K562 (cell line): ENCODE results near the gene TRIM2. TPM values are rescaled to one million over a fixed set of nuclear protein-coding genes. Genes with fewer than 3 reads are reported as not detected.

Source experiments
- ATAC-seq: fragments of 200-7000 bp; cut with Tn5 transposase; 3 replicates; pipeline ENCODE4 v1.9.1; 2020; ENCODE audit warnings: moderate library complexity
- BruUV-seq: library from RNA; stranded (reverse); fragments of 400-500 nt; replicated peaks from 2 replicates; lab custom pipeline; 2021; lab: Mats Ljungman, UMichigan
- CTCF ChIA-PET: fragments of 300-600 bp; formaldehyde crosslinking; extraction: SDS; loops from one replicate; lab custom pipeline; 2021; ENCODE audit warnings: low intra/inter-chr PET ratio; lab: Yijun Ruan, JAX
- POLR2A ChIA-PET: fragments of 300-600, 350-650 bp; sonication (Branson Sonifier 250); formaldehyde crosslinking; extraction: SDS; loops from one replicate; lab custom pipeline; 2021; ENCODE audit warnings: antibody characterized with exemption, inconsistent platforms; lab: Yijun Ruan, JAX
- DNase-seq, 4 experiments: peaks; one replicate each; pipeline versions ENCODE4 v3.0.0 to v3.0.0-alpha.2; 2011 to 2018; ENCODE audit warnings: low spot score in 3 of 4, mixed read lengths in 3 of 4; ENCODE audit errors: extremely low read depth in 1 of 4
- FAIRE-seq: peaks from 2 replicates; lab custom pipeline; 2011; peaks lifted over from hg19 to GRCh38; lab: Jason Lieb, UNC
- H2AFZ ChIP-seq: 2 replicates; pipeline ENCODE4 v1.6.0; 2011; ENCODE audit warnings: low read depth, low read length, control low read depth, inconsistent platforms
- H3K27ac ChIP-seq: fragments of 200-600 bp; 3 replicates; pipeline ENCODE4 v1.8.0; 2011; ENCODE audit warnings: low read depth, mild to moderate bottlenecking, control low read depth, inconsistent platforms, low read length, moderate library complexity, mixed read lengths; ENCODE audit errors: extremely low read depth
- H3K27me3 ChIP-seq, 2 experiments: fragments of 300-600 bp in 1 of 2; 2 replicates in 1 of 2; 3 replicates in 1 of 2; pipeline versions ENCODE4 v1.6.0 to v1.8.0; 2011; ENCODE audit warnings: inconsistent platforms in 2 of 2, low read length in 2 of 2, mild to moderate bottlenecking in 1 of 2, mixed read lengths in 1 of 2, moderate library complexity in 1 of 2; ENCODE audit not compliant: control insufficient read depth in 2 of 2, insufficient read depth in 2 of 2
- H3K36me3 ChIP-seq: fragments of 300-600 bp; 3 replicates; pipeline ENCODE4 v1.8.0; 2011; ENCODE audit warnings: mild to moderate bottlenecking, low read length, inconsistent platforms; ENCODE audit not compliant: control insufficient read depth, insufficient read depth
- H3K4me1 ChIP-seq, 2 experiments: fragments of 200-600 bp in 1 of 2; replicated peaks in 1 of 2; 2 replicates in 1 of 2; 3 replicates in 1 of 2; pipeline versions ENCODE4 v1.5.1 to v1.8.0; 2011; ENCODE audit warnings: inconsistent platforms in 2 of 2, low read length in 2 of 2, mild to moderate bottlenecking in 1 of 2, mixed read lengths in 1 of 2, moderate library complexity in 1 of 2; ENCODE audit not compliant: control insufficient read depth in 2 of 2, insufficient read depth in 2 of 2
- H3K4me2 ChIP-seq: 2 replicates; pipeline ENCODE4 v1.6.1; 2011; ENCODE audit warnings: low read length, control low read depth, inconsistent platforms, mixed read lengths; ENCODE audit not compliant: insufficient read depth
- H3K4me3 ChIP-seq: fragments of 200-600 bp; sonication (generic), shearing (Covaris generic); 2 replicates; pipeline ENCODE4 v1.5.1; 2016; ENCODE audit warnings: control low read depth, inconsistent platforms
- H3K79me2 ChIP-seq: fragments of 200-600 bp; 3 replicates; pipeline ENCODE4 v1.8.0; 2011; ENCODE audit warnings: low read length, inconsistent platforms; ENCODE audit not compliant: control insufficient read depth, insufficient read depth
- H3K9ac ChIP-seq, 2 experiments: 2 replicates each; pipeline versions ENCODE4 v1.6.0 to v1.6.1; 2011; ENCODE audit warnings: low read depth in 2 of 2, low read length in 2 of 2, control low read depth in 1 of 2, inconsistent platforms in 1 of 2, mild to moderate bottlenecking in 1 of 2, mixed read lengths in 1 of 2; ENCODE audit not compliant: insufficient read depth in 1 of 2
- H3K9me1 ChIP-seq: one replicate; pipeline ENCODE4 v1.6.0; 2011; ENCODE audit warnings: inconsistent platforms, mild to moderate bottlenecking, low read length, moderate library complexity; ENCODE audit not compliant: control insufficient read depth, insufficient read depth
- H3K9me3 ChIP-seq: replicated peaks from 2 replicates; pipeline ENCODE4 v1.5.1; 2011; ENCODE audit warnings: low read depth, low read length, inconsistent platforms; ENCODE audit not compliant: control insufficient read depth, insufficient read depth
- H4K20me1 ChIP-seq: replicated peaks from 2 replicates; pipeline ENCODE4 v1.6.1; 2011; ENCODE audit warnings: low read length, inconsistent platforms, mixed read lengths; ENCODE audit not compliant: control insufficient read depth, insufficient read depth
- PRMT5 ChIP-seq: sonication (generic); formaldehyde crosslinking; IDR thresholded peaks from 2 replicates; pipeline ENCODE4 v1.5.0; 2020; ENCODE audit warnings: missing genetic modification reagents
- ZFP36 ChIP-seq: fragments of 150-350 bp; IDR thresholded peaks from 2 replicates; pipeline ENCODE4 v1.6.1; 2018; ENCODE audit warnings: low read length, low read depth; ENCODE audit not compliant: partially characterized antibody
- ZNF785 ChIP-seq: fragments of 250-450 bp; sonication (Bioruptor Pico); IDR thresholded peaks from 2 replicates; pipeline ENCODE4 v1.4.0; 2020; ENCODE audit warnings: mild to moderate bottlenecking
- WGBS: fragments of 100-300 bp; shearing (Covaris generic); methylation state at CpG from one replicate; pipeline ENCODE4 v1.1.6; 2016; ENCODE audit warnings: low coverage, mixed read lengths; ENCODE audit not compliant: insufficient coverage; ENCODE audit errors: missing lambda C conversion rate; 5-methylcytosine and 5-hydroxymethylcytosine counted together
- in situ Hi-C: fragments of 300-500 bp; cut with MboI; formaldehyde crosslinking; loops from 4 replicates; pipeline ENCODE4 v1.15.0; 2018; ENCODE audit warnings: inconsistent platforms, mixed read lengths
- intact Hi-C: fragments of 100-400 bp; cut with micrococcal nuclease; formaldehyde crosslinking; loops from 2 replicates; pipeline ENCODE4 v1.14.2; 2022
- polyA plus RNA-seq, 8 experiments: library from polyadenylated mRNA; depleted of rRNA in 4 of 8; stranded (reverse) in 5 of 8; unstranded in 3 of 8; fragments of >200 nt; fragmentation: Nextera tagmentation in 2 of 8; fragmentation: Illumina TruSeq in 1 of 8; extraction: Ambion mirVana in 2 of 8; extraction: Trizol in 1 of 8; gene quantifications; 2 replicates each; pipeline versions ENCODE4 v1.2.1 to v1.2.3, GENCODE V29; 2011 to 2014; ENCODE audit warnings: inconsistent platforms in 1 of 8, missing spikeins in 1 of 8
- total RNA-seq, 7 experiments: library from RNA; depleted of rRNA in 6 of 7; stranded (reverse); fragments of >200 nt in 6 of 7; fragmentation: Illumina TruSeq in 2 of 7; extraction: Trizol in 2 of 7; gene quantifications; 2 replicates each; pipeline versions ENCODE4 v1.2.1 to v1.2.3, GENCODE V29; 2011 to 2021; ENCODE audit warnings: low replicate concordance in 1 of 7
- TF ChIP-seq, protein P1 (sequence below): fragments of 450-650 bp; formaldehyde crosslinking; IDR thresholded peaks from 2 replicates; pipeline ENCODE4 v1.4.0; 2020; ENCODE audit warnings: mild to moderate bottlenecking, moderate library complexity
- TF ChIP-seq, protein P2 (sequence below): fragments of 250-450 bp; sonication (Bioruptor Pico); IDR thresholded peaks from 2 replicates; pipeline ENCODE4 v1.4.0; 2020; ENCODE audit warnings: mild to moderate bottlenecking, moderate library complexity, borderline replicate concordance
- TF ChIP-seq, protein P3 (sequence below), 3 experiments: fragments of 200-800 bp in 1 of 3; sonication (Bioruptor generic) in 1 of 3; sonication (generic) in 1 of 3; formaldehyde crosslinking in 1 of 3; IDR thresholded peaks; 2 replicates each; pipeline versions ENCODE4 v1.6.1 to v1.8.0; 2016 to 2022; ENCODE audit warnings: mild to moderate bottlenecking in 2 of 3, missing compliant biosample characterization in 2 of 3, missing genetic modification characterization in 2 of 3, missing genetic modification reagents in 1 of 3
- TF ChIP-seq, protein P4 (sequence below), 2 experiments: fragments of 450-650 bp; IDR thresholded peaks; 2 replicates each; pipeline ENCODE4 v1.6.1; 2016

Gene TRIM2
- total and polyA plus RNA-seq, 9 of the 15 experiments (the other 6 are each of a cell fraction or from before 2014, with no cell fraction given): 0.01 to 0.41 (median 0.13) TPM; not detected in 1

DNA sequence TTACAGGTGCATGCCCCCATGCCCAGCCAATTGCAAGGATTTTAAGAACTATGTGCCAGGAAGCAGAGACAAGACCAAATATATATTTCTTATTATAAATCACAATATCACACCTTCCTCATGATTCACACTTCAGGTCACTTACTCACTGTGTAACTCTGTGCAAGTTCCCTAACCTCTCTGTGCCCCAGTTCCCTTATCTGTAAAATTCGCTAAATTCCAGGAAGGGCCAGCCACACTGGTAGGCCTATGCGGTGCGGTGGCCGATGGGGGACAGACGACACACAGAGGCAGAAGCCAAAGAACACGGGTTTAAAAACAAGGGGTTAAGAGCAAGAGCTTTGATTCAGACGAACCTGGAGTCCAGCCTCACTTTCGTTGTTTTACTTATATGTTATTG lies 2.8 kb downstream of the TRIM2 start:
- no TSS peak for BruUV-seq
- ATAC-seq (peak; percentile 15; the same call in 1 of the 3 replicates), DNase-seq (no peak)
- no peaks in the 10 kb centered on the region for H3K9me1 ChIP-seq
- H4K20me1 ChIP-seq: no peaks in the 10 kb centered on the region
- H2AFZ ChIP-seq: no peak overlapping the region
- H3K9me3 ChIP-seq: no peaks in the 10 kb centered on the region
- H3K4me2 ChIP-seq: no peak overlapping the region
- H3K9ac ChIP-seq: no peak overlapping the region
- H3K4me1 ChIP-seq: peaks cover 5% of the 10 kb centered on the region in 2 experiments
- ChIA-PET POLR2A (no interaction called here), CTCF (no interaction called here)
- no peak overlapping the region for H3K4me3 ChIP-seq
- no peaks in the 10 kb centered on the region for H3K79me2 ChIP-seq
- no peaks in the 10 kb centered on the region for H3K36me3 ChIP-seq
- H3K27ac ChIP-seq: no peak overlapping the region
- H3K27me3 ChIP-seq: peaks cover 5 to 27% of the 10 kb centered on the region in 2 experiments; a peak in 4 of 5 replicates
- peak; percentile 58 for TF ChIP-seq ZFP36
- TF ChIP-seq, protein P1, sequence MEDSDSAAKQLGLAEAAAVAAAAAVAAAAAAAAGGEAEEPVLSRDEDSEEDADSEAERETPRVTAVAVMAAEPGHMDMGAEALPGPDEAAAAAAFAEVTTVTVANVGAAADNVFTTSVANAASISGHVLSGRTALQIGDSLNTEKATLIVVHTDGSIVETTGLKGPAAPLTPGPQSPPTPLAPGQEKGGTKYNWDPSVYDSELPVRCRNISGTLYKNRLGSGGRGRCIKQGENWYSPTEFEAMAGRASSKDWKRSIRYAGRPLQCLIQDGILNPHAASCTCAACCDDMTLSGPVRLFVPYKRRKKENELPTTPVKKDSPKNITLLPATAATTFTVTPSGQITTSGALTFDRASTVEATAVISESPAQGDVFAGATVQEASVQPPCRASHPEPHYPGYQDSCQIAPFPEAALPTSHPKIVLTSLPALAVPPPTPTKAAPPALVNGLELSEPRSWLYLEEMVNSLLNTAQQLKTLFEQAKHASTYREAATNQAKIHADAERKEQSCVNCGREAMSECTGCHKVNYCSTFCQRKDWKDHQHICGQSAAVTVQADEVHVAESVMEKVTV: no peak
- TF ChIP-seq, all 486 proteins: peak for 1
- in situ Hi-C loops (no loop called here), intact Hi-C loops (loop anchor here (1.0 to 5.0 kb wide), 2 partner anchors 64 to 110 kb away; no protein-coding TSS in a partner anchor)
- WGBS: under 1% methylated on average over 8 of the region's 8 CpGs
- FAIRE-seq: no peak

DNA sequence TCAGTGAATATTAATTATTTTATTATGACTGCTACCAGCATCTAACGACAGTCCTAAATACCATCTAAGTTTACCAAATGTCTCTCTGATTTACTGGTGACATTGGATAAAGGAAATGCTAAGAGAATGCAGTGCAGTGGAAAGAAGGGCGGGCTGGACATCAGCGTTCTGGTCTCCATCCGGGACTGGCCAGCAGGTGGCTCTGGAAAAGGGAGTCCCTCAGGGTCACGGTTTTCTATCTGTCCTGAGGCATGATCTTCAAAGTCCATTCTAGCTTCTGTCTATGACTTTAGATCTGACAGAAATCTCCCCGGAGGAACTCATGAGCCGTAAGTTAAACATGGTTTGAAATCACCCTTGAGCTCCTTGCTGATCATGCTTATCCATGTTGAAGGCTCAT lies 3.3 kb downstream of the TRIM2 start:
- peaks cover 5 to 30% of the 10 kb centered on the region in 2 experiments; a peak in 4 of 5 replicates for H3K27me3 ChIP-seq
- H3K4me3 ChIP-seq: no peak overlapping the region
- no peaks in the 10 kb centered on the region for H3K9me3 ChIP-seq
- no peaks in the 10 kb centered on the region for H4K20me1 ChIP-seq
- no peaks in the 10 kb centered on the region for H3K9me1 ChIP-seq
- H3K4me1 ChIP-seq: peaks cover 5% of the 10 kb centered on the region in 2 experiments
- CTCF ChIA-PET: no interaction called here
- no TSS peak for BruUV-seq
- no peaks in the 10 kb centered on the region for H3K36me3 ChIP-seq
- H3K9ac ChIP-seq: no peak overlapping the region
- in situ Hi-C loops: no loop called here
- POLR2A ChIA-PET: interaction anchor here (0.5 kb wide), 1 partner anchor 16 kb away, joined by 3 read pairs; no protein-coding TSS in a partner anchor
- H3K79me2 ChIP-seq: no peaks in the 10 kb centered on the region
- peak; percentile 89 for ATAC-seq
- intact Hi-C loops: loop anchor here (1.0 to 5.0 kb wide), 2 partner anchors 64 to 110 kb away; no protein-coding TSS in a partner anchor
- H2AFZ ChIP-seq: no peak overlapping the region
- peak; percentile 42 to 46 (median 44) for DNase-seq
- 1% methylated on average over 7 of the region's 7 CpGs for WGBS
- no peak overlapping the region for H3K27ac ChIP-seq
- no peak overlapping the region for H3K4me2 ChIP-seq
- FAIRE-seq: peak; percentile 75
- TF ChIP-seq, protein P2, sequence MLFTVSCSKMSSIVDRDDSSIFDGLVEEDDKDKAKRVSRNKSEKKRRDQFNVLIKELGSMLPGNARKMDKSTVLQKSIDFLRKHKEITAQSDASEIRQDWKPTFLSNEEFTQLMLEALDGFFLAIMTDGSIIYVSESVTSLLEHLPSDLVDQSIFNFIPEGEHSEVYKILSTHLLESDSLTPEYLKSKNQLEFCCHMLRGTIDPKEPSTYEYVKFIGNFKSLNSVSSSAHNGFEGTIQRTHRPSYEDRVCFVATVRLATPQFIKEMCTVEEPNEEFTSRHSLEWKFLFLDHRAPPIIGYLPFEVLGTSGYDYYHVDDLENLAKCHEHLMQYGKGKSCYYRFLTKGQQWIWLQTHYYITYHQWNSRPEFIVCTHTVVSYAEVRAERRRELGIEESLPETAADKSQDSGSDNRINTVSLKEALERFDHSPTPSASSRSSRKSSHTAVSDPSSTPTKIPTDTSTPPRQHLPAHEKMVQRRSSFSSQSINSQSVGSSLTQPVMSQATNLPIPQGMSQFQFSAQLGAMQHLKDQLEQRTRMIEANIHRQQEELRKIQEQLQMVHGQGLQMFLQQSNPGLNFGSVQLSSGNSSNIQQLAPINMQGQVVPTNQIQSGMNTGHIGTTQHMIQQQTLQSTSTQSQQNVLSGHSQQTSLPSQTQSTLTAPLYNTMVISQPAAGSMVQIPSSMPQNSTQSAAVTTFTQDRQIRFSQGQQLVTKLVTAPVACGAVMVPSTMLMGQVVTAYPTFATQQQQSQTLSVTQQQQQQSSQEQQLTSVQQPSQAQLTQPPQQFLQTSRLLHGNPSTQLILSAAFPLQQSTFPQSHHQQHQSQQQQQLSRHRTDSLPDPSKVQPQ (CRISPR knock-in tag): no peak
- TF ChIP-seq, protein P3, sequence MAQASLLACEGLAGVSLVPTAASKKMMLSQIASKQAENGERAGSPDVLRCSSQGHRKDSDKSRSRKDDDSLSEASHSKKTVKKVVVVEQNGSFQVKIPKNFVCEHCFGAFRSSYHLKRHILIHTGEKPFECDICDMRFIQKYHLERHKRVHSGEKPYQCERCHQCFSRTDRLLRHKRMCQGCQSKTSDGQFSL (CRISPR knock-in tag; IDR thresholded peaks at IDR 0.05): no peak
- TF ChIP-seq, protein P3 (tag; IDR thresholded peaks at IDR 0.05): no peak
- TF ChIP-seq ZNF785 (CRISPR knock-in tag) (no peak), PRMT5 (CRISPR knock-in tag) (no peak)
- TF ChIP-seq, protein P4, sequence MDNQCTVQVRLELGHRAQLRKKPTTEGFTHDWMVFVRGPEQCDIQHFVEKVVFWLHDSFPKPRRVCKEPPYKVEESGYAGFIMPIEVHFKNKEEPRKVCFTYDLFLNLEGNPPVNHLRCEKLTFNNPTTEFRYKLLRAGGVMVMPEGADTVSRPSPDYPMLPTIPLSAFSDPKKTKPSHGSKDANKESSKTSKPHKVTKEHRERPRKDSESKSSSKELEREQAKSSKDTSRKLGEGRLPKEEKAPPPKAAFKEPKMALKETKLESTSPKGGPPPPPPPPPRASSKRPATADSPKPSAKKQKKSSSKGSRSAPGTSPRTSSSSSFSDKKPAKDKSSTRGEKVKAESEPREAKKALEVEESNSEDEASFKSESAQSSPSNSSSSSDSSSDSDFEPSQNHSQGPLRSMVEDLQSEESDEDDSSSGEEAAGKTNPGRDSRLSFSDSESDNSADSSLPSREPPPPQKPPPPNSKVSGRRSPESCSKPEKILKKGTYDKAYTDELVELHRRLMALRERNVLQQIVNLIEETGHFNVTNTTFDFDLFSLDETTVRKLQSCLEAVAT (IDR thresholded peaks at IDR 0.05): no peak
